Activated naive CD8-positive, alpha-beta T cell treated with anti-CD3 and anti-CD28 coated beads, Interleukin-2, amount 50 U/mL, for 24 hours (primary cell): ENCODE data around the gene OSGEP.
"Not testable (repeated sequence)": the region's sequence is repeated elsewhere in the genome, so short reads cannot be mapped to it uniquely, and the experiment has no call there.

Experiments used
- ATAC-seq: fragments of 150-1000 bp; cut with Tn5 transposase; one replicate; pipeline ENCODE4 v1.10.0; 2021
- DNase-seq: peaks from one replicate; pipeline ENCODE4 v3.0.0; 2021
- H3K27ac Mint-ChIP-seq: one replicate; pipeline ENCODE4 v1.8.0; 2021; ENCODE audit warnings: mild to moderate bottlenecking, mixed read lengths
- H3K27me3 Mint-ChIP-seq: one replicate; pipeline ENCODE4 v1.8.0; 2021; ENCODE audit warnings: mixed read lengths
- H3K36me3 Mint-ChIP-seq: one replicate; pipeline ENCODE4 v1.8.0; 2021; ENCODE audit warnings: low read depth, mixed read lengths
- H3K4me1 Mint-ChIP-seq: one replicate; pipeline ENCODE4 v1.8.0; 2021; ENCODE audit warnings: mixed read lengths
- H3K4me3 Mint-ChIP-seq: one replicate; pipeline ENCODE4 v1.8.0; 2021; ENCODE audit warnings: mild to moderate bottlenecking, moderate library complexity, mixed read lengths
- H3K9me3 Mint-ChIP-seq: one replicate; pipeline ENCODE4 v1.8.0; 2021; ENCODE audit warnings: mixed read lengths

Gene OSGEP

DNA sequence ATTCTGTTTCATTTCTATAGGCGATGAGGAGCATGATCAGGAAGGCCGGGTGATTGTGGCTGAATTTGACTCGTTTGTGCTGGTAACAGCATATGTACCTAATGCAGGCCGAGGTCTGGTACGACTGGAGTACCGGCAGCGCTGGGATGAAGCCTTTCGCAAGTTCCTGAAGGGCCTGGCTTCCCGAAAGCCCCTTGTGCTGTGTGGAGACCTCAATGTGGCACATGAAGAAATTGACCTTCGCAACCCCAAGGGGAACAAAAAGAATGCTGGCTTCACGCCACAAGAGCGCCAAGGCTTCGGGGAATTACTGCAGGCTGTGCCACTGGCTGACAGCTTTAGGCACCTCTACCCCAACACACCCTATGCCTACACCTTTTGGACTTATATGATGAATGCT, 2.4 kb upstream of the OSGEP start:
- no peak overlapping the region for H3K4me3 Mint-ChIP-seq
- no peaks in the 10 kb centered on the region for H3K9me3 Mint-ChIP-seq
- H3K27ac Mint-ChIP-seq, result peak overlapping the region; percentile 58
- peaks cover 32% of the 10 kb centered on the region for H3K36me3 Mint-ChIP-seq
- H3K27me3 Mint-ChIP-seq, result peaks cover 5% of the 10 kb centered on the region
- DNase-seq (no peak), ATAC-seq (no peak)
- peaks cover 49% of the 10 kb centered on the region for H3K4me1 Mint-ChIP-seq

DNA sequence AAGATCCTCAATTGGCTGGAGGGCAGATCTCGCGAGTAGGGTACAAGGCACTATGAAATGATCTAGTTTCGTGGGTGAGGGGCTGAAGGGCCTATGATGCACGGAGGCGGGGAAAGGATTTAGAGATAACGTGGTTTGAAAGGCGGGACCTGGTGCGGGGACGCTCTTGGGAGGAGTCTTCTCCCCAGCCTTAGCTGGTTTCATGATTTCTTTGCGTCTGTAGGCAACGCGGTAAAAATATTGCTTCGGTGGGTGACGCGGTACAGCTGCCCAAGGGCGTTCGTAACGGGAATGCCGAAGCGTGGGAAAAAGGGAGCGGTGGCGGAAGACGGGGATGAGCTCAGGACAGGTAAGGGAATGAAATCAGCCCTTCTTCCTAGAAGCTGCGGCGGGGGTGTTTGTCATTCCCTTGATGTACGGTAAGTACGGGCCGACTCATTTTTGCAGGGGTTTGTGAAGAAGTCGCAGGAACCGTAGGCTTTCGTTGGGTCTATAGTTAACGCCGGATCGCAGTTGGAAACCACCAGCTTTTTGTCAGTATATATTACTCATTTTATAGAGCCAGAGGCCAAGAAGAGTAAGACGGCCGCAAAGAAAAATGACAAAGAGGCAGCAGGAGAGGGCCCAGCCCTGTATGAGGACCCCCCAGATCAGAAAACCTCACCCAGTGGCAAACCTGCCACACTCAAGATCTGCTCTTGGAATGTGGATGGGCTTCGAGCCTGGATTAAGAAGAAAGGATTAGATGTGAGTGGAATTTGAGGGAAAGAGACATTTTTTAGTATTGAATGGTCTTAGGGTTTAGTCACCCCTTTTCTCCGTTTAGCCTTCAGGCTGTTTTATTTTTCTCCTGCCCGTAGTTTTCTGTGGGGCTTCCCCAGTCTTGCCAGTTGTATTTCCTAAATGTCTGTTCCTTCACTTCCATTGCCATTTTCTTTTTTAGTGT, 1.0 kb upstream of the OSGEP start:
- ATAC-seq (peak; percentile 71), DNase-seq (no peak)
- Mint-ChIP-seq H3K9me3 (no peaks in the 10 kb centered on the region), H3K4me1 (peaks cover 40% of the 10 kb centered on the region), H3K27me3 (no peaks in the 10 kb centered on the region), H3K36me3 (peaks cover 42% of the 10 kb centered on the region), H3K27ac (no peak overlapping the region), H3K4me3 (no peak overlapping the region)

DNA sequence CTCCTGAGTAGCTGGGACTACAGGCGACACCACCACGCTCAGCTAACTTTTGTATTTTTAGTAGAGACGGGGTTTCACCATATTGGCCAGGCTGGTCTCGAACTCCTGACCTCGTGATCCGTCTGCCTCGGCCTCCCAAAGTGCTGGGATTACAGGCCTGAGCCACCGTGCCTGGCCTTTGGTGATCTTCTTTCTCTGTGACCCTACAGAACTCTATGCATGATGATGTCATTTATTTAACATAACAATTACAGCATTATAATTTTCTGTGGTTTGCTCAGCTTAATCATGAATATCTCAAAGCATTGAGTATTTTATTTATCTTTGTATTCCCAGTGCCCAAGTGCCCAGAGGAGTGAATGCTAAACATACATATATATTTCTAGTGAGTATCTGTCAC, 1.8 kb downstream of the OSGEP start:
- peaks cover 23% of the 10 kb centered on the region for H3K4me1 Mint-ChIP-seq
- ATAC-seq, DNase-seq, H3K27me3 Mint-ChIP-seq, H3K9me3 Mint-ChIP-seq: not testable (repeated sequence)
- H3K4me3 Mint-ChIP-seq, result peak overlapping the region; percentile 50
- peaks cover 49% of the 10 kb centered on the region for H3K36me3 Mint-ChIP-seq
- peak overlapping the region; percentile 55 for H3K27ac Mint-ChIP-seq

DNA sequence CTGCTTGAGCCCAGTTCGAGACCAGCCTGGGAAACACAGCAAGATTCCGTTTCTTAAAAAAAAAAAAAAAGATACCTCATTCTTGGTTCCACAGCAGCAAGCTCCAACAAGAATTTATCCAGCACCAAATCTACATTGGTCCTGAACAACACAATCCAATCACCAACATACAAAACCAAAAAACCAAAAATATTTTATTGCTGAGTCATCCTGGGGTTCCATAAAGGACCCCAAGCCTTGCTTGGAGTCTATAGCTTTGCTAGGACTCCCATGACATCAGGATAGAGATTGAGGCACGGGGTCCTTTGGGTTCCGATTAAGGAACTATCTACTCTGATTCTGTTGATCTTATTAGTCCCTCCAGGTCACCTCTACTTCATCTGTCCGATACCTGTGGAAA, 7.7 kb downstream of the OSGEP start:
- H3K27me3 Mint-ChIP-seq, result no peaks in the 10 kb centered on the region
- H3K9me3 Mint-ChIP-seq, result no peaks in the 10 kb centered on the region
- H3K4me1 Mint-ChIP-seq, result peaks cover 2% of the 10 kb centered on the region
- H3K27ac Mint-ChIP-seq, result peak overlapping the region; percentile 29
- H3K4me3 Mint-ChIP-seq, result no peak overlapping the region
- peaks cover 51% of the 10 kb centered on the region for H3K36me3 Mint-ChIP-seq
- no peak for ATAC-seq
- no peak for DNase-seq

DNA sequence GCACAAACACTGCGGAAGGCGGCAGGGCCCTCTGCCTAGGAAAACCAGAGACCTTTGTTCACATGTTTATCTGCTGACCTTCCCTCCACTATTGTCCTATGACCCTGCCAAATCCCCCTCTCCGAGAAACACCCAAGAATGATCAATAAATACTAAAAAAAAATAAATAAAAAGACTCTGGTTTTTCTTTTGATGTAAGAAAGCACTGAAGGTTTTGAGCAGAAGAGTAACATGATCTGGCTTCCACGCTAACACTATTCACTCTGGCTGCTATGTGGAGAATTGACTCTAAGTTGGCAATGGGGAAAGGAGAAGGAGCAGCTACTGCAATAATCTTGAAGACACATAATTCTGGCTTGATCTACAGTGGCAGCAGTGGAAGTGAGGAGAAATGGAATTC, 11.0 kb downstream of the OSGEP start:
- not testable (repeated sequence) for H3K27ac Mint-ChIP-seq, H3K4me3 Mint-ChIP-seq, ATAC-seq, H3K9me3 Mint-ChIP-seq, H3K27me3 Mint-ChIP-seq, DNase-seq
- Mint-ChIP-seq H3K36me3 (peaks cover 29% of the 10 kb centered on the region), H3K4me1 (peaks cover 28% of the 10 kb centered on the region)

DNA sequence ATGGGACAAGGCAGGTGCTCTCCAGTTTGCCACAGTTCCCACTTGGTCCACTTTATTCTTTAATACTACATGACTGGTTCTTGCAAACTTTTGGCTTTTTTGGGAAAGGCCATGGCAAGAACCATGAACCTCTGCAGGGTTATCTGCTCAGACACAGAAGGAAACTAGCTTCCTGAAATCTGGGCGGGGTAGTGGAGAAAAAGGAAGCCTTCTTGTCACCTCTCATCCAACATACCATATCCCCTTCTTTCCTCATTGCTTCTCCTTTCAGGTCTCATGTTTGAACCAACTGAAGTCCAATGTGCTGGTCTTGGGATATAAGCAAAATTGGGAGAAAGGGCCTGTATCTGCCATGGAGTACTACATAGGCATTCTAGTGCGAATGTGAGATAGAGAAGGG, 13.2 kb downstream of the OSGEP start:
- DNase-seq (no peak), ATAC-seq (no peak)
- Mint-ChIP-seq H3K36me3 (peaks cover 9% of the 10 kb centered on the region), H3K4me3 (no peak overlapping the region), H3K27ac (peak overlapping the region; percentile 80), H3K4me1 (peaks cover 32% of the 10 kb centered on the region), H3K9me3 (no peaks in the 10 kb centered on the region), H3K27me3 (no peaks in the 10 kb centered on the region)

DNA sequence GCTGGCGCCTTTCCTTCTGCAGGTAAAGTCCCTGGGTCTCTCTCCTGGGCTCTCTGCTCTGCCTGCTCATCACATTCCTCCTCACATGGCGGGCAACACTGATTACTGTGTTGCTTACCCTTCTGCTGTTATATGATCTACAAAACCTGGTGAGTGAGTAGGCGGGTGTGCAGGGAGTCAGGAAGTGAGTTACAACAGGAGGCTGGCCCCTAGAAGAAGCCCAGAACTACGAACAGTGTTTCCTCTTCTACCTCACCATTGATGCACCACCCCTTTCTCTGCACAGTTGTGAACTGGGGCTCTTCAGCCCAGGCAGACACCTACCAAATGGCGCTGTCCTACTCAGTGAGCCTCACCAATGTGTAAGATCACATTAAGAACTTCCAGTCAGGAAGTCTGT, 13.7 kb downstream of the OSGEP start:
- H3K36me3 Mint-ChIP-seq, result peaks cover 9% of the 10 kb centered on the region
- ATAC-seq (peak; percentile 86), DNase-seq (no peak)
- peak overlapping the region; percentile 80 for H3K27ac Mint-ChIP-seq
- H3K27me3 Mint-ChIP-seq, result no peaks in the 10 kb centered on the region
- peaks cover 32% of the 10 kb centered on the region for H3K4me1 Mint-ChIP-seq
- no peaks in the 10 kb centered on the region for H3K9me3 Mint-ChIP-seq
- H3K4me3 Mint-ChIP-seq, result peak overlapping the region; percentile 47

DNA sequence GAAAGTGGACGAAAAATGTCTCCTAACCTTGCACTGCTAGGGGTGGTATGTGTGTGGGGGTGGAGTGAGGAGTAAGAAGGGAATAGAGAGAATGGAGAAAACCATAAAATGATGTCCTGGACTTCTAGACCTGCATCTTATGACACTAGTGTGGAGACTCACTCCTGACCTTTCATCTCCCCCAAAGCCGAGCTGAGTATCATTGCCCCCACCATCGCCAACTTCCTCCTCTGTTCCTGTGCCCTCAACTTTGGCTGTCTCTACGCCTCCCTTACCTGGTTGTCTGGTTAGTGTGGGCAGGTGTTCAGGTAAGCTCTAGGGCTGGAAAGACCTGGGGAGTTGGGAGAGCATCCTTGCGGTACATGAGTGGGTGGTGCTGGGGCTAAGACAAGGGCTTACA, 14.1 kb downstream of the OSGEP start:
- Mint-ChIP-seq H3K27ac (peak overlapping the region; percentile 80), H3K27me3 (no peaks in the 10 kb centered on the region), H3K4me3 (peak overlapping the region; percentile 47), H3K9me3 (no peaks in the 10 kb centered on the region), H3K4me1 (peaks cover 32% of the 10 kb centered on the region), H3K36me3 (peaks cover 9% of the 10 kb centered on the region)
- DNase-seq (no peak), ATAC-seq (peak; percentile 63)

DNA sequence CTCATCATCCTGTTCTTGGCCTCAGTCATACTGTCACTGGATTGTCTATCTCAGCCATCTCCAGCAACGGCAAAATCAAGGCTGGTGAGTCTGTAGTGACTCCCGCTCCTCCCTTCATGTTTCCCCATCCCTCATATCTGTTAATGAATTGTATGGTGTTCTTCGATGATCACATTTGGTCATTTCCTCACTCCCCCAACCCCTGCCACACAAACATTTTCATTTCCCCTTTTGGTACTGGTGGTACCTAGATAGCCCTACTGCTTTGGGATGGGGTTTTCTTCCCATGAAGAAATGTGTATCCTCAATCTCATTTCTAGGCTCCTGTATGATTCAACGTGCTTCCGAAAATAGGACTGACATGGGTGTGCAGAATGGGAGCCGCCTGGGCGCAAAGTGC, 15.9 kb downstream of the OSGEP start:
- DNase-seq, result no peak
- Mint-ChIP-seq H3K4me3 (no peak overlapping the region), H3K4me1 (peaks cover 32% of the 10 kb centered on the region), H3K36me3 (peaks cover 9% of the 10 kb centered on the region), H3K27me3 (no peaks in the 10 kb centered on the region), H3K9me3 (no peaks in the 10 kb centered on the region), H3K27ac (no peak overlapping the region)
- no peak for ATAC-seq

DNA sequence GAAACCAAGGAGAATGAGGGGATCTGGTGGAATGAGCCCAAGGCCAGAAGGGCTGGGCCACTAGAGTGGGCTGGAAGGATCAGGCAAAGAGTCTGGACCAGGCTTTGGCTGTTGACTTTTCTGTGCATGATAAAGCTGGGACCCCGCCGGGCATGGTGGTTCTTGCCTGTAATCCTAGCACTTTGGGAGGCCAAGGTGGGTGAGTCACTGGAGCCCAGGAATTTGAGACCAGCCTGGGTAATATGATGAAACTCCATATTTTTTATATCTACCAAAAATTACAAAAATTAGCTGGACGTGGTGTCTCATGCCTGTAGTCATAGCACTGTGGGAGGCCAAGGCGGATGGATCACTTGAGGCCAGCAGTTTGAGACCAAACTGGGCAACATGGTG, 18.3 kb downstream of the OSGEP start:
- Mint-ChIP-seq H3K4me1 (peaks cover 24% of the 10 kb centered on the region), H3K27me3 (no peaks in the 10 kb centered on the region)
- no peak for DNase-seq

DNA sequence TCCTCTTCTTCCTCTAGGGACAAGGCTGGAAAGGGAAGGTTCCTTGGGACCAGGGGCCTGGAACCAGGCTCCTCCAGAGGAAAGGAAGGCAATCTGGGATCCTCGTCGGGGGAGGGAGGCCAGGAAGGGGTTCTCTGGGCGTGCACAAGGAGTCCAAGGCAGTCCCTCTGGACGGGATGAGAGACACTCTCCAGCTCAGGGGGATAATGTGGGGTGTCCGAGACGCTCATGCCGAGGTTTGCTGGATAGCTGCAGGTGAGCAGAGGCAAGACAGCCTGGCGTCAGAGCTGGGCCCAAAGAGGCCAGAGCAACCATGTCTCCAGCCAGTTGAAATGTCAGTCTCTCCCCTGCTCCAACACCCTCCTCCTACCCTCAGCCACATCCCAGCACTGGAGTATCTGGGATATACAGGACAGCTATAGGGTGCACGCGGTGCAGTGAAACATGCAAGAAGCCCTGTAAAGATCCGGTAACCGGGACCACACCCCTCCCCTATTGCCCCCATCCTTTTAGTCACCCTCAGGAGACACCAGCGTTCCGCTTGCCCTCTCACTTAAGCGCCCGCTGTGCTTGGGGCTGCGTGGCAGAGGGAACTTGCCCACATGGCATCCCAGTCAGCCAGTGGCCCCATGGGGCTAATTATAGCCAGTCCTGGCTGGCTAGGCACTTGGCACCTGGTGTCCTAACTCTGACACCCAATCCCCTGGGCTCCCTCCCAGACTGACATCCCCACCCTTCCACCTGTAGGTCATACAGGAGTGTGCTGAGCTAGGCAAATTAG, 18.8 kb downstream of the OSGEP start, which contains the start of gene KLHL33:
KLHL33 (minus strand) TSS at position 585 of the 781 bp plus-strand sequence; CDS start at position 230, 355 bp downstream.
- ATAC-seq (no peak), DNase-seq (no peak)
- no peaks in the 10 kb centered on the region for H3K9me3 Mint-ChIP-seq
- H3K36me3 Mint-ChIP-seq, result no peaks in the 10 kb centered on the region
- H3K27me3 Mint-ChIP-seq, result no peaks in the 10 kb centered on the region
- no peak within 1 kb of the TSS for H3K27ac Mint-ChIP-seq
- H3K4me1 Mint-ChIP-seq, result peaks cover 19% of the 10 kb centered on the region
- no peak within 1 kb of the TSS for H3K4me3 Mint-ChIP-seq

More for the DNA sequence above, 18.3 kb downstream of the OSGEP start:
- Mint-ChIP-seq H3K9me3 (no peaks in the 10 kb centered on the region), H3K4me3 (no peak overlapping the region), H3K27ac (no peak overlapping the region), H3K36me3 (no peaks in the 10 kb centered on the region)
- no peak for ATAC-seq

DNA sequence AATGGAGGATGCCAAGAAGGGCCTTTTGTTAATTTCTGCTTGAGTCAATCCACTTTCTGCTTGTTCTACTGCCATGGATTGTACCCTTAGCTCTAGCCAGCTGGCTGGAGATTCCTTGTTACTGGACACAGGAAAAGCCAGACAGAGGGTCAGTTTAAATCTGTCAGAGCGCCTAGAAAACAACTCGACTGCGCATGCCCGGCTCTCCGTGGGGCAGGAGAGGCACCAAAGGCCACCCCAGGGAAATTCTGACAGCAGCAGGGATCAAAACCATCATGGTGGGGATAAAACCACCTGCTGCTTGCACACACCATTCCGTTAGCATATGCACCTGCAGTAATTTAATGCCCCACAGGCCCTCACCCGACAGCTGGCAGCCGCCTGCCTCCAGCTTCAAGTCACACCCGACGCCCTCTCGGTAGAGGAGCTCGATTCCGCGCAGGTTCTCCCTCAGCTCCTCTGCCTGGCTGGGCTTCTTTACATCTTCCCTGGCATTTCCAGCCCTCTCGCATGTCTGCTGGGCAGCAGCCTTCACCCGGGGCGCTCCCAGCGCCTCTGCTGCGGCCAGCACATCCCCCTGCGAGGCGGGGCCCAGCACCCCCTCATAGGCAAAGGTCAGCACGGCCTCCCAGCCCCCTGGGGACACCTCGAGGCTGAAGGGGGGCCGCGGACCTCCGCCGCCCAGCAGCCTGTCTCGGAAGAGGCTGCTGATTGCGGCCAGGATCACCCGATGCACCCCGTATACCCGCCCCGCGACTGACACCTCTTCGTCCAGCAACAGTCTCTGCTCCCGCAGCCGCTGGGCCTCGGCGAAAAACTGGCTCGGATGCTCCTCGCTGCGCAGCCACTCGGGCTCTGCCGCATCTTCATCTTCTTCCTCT, 19.7 kb downstream of the OSGEP start:
- Mint-ChIP-seq H3K4me3 (no peak overlapping the region), H3K36me3 (no peaks in the 10 kb centered on the region), H3K4me1 (peaks cover 12% of the 10 kb centered on the region), H3K9me3 (no peaks in the 10 kb centered on the region), H3K27ac (no peak overlapping the region), H3K27me3 (no peaks in the 10 kb centered on the region)
- DNase-seq (no peak), ATAC-seq (no peak)

DNA sequence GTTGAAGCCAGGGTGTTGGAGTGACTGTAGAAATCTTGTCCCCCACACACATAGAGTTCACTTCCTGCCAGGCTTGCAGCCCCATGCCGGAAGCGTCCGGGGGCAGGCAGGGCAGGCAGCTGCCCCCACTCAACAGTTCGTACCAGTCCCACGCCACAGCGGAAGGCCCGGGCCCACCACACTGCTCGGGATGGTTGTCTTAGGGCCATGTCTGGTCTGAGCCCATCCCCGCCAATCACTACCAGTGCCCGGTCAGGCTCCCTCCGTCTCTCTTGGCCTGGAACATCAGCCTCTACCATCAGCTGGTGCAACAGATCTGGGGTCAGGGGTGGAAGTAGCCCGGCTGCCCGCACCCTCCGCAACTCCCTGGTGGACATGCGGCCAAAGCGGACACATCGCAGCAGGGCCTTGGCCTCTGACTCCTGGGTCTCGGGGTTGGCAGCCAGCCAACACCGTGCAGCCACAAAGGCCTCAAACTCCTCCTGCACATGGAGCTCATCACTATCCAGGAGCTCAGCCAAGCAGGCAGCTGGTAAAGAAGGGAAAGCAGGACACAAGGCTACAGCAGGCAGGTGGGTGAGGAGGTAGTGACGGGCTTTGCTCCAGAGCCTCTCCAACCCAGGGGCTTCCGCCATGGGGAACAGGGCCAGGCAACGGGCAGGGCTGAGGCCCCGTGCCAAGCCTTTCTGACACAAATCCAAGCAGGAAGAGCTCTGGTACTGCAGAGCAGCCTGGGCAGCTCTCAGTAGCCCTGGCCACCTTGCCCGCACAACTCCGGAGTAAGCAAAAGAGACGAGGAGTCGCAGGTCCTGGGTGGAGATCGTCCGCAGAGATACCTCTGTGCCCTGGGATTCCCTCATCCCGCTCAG, 24.6 kb downstream of the OSGEP start:
- DNase-seq, result no peak
- no peaks in the 10 kb centered on the region for H3K27me3 Mint-ChIP-seq
- H3K9me3 Mint-ChIP-seq, result no peaks in the 10 kb centered on the region
- H3K4me1 Mint-ChIP-seq, result peaks cover 38% of the 10 kb centered on the region
- ATAC-seq, result no peak
- no peak overlapping the region for H3K4me3 Mint-ChIP-seq
- no peaks in the 10 kb centered on the region for H3K36me3 Mint-ChIP-seq
- peak overlapping the region; percentile 45 for H3K27ac Mint-ChIP-seq
